Stimulated activated CD4-positive, alpha-beta T cell treated with anti-CD3 and anti-CD28 coated beads, Interleukin-4, amount 100 ng/mL, for 1 hour (primary cell): Measurements from ENCODE around the gene NEAT1.
A peak's percentile ranks its signal among the peaks of the same experiment; 100 is the strongest.
"Not testable (repeated sequence)": the region's sequence is repeated elsewhere in the genome, so short reads cannot be mapped to it uniquely, and the experiment has no call there.

Source experiments
- DNase-seq: peaks from one replicate; pipeline ENCODE4 v3.0.0-alpha.2; 2020

NEAT1 gene

DNA sequence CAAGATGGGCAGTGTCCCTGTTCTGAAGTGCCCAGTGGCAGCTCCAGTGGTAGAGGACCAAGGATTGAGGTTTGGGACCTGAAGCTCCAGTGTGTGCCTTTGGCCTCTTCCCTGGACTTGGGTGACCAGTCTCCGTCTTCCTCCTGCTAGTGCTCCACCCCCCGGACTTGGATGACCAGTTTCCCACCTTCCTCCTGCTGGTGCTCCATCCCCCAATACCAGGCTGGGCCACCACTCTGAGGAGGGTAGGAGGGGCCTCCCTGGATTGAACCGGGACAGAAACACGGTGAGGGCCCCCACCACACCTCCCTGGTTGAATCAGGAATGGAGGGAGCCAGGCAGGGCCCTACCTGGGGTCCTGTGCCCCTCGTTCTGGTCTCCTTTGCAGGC lies 10.9 kb upstream of the NEAT1 start:
- DNase-seq = no peak

DNA sequence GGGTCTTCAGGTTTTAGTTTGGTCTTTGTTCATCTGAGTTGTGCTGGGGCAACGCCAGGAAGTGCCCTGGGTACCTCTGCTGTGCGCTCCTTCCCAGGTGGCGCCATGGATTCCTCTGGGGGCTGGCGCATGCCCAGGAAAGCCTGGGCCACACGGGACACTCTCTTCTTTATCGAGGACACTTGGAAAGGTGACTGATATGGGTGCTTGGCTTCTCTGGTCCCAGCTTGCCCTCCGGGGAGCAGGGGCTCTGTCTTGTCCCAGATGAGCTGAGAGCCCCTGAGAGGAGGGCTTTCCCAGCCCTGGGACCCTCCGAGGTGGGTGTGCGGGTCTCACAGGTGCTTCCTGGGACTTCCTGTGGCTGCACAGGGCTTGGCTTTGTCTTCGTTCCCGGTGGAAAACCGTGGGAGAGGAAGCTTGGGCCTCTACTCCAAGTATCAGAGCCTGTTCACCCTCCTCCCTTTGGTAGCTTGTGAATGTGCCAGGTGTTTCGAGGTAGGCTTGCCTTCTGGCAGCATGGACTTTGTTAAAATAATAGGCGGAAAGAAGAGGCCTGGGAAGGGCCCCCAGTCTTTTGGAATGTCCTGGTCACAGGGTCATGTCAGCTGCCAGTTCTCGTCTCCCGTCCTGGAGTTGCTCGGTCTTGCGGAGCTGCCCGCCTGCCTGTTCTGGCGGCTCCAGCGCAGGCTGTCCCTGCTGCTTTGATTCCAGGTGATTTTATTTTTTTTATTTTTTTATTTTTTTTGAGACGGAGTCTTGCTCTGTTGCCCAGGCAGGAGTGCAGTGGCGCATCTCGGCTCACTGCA lies 10.1 kb upstream of the NEAT1 start:
- DNase-seq = no peak

DNA sequence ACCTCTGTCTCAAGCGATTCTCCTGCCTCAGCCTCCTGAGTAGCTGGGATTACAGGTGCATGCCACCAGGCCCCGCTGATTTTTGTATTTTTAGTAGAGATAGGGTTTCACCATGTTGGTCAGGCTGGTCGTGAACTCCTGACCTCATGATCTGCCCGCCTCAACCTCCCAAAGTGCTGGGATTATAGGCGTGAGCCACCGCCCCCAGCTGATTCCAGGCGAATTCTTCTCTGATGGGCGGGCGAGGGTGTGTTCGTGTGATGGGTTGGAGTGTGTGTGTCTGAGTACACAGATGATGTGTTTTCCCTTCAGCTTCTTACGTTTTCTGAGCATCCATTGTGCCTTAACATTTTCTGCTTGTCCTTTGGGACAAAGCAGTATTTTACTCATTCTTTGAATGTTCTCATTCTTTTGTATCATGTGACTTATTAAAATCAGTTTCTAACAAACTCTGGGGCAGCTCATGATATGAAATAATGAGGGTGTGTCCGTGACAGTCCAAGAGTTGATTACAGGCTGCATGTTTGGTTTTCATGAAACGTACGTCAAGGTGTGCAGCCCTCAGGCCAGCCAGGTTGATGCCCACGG lies 9.4 kb upstream of the NEAT1 start:
- not testable (repeated sequence) for DNase-seq

DNA sequence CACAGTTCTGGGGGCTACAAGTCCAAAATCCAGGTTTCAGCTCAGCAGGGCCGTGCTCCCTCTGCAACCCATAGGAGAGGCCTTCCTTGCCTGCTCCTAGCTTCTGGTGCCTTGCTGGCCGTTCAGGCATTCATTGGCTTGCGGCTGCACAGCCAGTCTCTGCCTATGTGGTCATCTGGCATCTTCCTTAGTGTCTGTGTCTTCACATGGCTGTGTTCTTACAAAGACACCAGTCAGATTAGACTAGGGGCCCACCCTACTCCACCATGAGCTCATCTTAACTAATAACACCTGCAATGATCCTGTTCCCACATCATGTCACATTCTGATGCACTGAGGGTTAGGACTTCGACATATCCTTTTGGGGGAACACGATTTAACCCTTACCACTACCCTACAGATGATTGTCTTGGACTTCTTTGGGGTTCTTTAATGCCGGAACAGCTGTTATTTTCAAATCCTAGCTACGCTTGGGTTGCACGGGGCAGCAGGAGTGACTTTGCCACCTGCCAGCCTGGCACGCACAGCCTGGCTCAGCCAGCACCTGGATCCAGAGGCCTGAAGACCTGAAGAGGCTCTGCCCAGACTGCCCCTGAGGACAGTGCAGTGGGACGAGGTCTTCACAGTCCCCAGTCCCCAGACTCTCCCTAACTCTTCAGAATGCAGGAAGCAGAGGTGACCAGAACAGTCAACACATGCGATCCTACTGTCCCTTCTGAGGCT lies 7.7 kb upstream of the NEAT1 start:
- no peak for DNase-seq

DNA sequence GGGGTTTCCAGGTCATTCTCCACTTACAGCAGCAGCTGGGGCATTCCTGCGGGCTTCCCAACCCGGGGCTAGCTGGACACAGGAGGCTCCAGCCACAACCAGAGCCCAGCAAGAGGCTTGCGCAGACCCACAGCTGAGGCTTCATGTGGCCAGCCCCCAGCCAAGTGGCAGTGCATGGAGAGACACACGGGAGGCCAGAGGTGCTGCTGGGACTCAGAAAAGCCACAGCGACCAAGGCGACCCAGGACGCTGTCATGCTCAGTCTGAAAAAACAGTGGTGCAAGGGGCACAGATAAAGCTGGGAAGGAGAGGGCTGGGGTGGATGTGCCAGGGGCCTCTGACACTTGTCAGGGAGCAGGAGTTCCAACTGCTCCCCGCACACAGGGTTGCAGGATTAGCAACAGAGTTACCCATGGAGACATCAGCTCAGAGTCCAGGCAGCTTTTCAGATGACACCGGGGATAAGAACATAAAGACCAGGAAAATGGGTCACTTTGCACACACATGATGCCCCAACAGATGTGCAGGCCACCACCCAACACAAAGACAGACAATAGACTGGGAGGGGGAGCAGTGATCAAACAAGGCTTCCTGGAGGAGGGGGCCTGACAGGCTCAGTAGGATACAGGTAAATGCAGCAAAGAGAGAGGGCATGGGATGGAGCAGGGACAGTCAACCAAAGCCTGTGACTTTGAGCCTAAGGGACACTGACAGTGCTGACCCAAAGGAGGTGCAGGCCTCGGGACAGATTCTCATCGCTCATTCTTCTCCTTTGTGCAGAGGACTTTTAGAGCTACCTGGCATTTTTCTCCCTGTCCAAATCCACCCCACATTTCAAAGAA lies 6.9 kb upstream of the NEAT1 start:
- no peak for DNase-seq

DNA sequence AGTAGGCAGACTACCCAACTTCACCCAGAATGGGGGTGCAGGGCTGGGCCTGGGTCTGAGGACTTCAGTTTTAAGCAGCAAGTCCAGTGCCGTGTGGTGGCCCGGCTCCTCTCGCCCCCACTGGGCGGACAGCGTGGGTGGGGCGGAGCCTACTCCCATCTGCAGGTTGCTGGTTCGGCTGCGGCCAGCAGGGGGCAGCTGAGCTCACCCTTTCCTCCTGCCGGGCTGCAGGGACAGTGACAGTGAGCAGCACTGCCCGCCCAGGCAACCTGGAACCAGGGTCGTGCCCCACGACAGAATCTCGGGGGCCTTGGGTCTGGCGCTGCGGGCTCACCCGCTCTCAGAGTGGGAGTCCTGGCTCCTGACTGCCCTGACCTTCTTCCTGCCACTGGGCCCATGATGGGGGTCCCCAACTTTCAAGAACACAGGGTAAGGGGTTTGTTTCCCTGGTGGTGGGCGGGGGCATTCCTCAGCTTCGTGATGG lies 6.2 kb upstream of the NEAT1 start:
- peak; percentile 93 for DNase-seq

DNA sequence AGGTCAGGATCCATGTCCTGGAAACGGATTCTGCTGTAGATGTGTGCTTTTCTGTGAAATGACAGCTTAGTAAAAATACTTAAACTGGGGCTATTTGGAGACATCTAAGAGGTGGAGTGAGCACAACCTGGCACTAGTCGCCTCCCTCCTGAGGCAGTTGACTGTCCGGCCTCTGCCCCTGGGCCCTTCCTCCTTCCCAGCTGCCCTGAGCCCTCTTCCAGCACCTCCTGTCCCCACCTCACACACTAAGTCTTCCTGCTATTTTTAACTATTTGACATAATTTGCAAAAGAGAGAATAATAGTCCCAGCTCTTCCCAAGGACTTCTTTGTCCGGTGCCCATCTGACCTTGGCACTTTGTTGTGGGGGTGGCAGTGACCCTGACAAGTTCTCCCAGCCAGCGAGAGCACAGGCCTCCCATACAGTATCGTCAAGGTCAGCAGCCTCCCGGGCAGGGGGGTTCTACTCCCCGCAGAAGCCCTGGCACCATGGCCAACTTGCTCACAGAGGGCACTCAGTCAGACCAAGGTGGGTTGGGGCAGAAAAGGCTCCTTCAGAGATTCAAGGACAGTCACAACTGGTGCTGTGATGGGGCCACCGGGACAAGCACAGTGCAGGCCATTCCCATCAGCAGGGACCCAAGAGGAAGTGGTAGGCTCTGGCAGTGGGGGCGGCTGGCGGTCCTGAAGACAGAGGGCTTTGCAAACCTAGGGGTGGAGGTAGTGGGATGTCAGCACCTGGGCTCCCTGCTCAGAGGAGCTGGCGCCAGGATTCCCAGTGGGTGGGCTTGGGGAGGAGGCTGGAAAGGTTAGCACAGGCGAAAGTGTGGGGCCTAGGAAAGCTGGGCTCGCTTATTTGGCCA lies 5.5 kb upstream of the NEAT1 start:
- DNase-seq = no peak

DNA sequence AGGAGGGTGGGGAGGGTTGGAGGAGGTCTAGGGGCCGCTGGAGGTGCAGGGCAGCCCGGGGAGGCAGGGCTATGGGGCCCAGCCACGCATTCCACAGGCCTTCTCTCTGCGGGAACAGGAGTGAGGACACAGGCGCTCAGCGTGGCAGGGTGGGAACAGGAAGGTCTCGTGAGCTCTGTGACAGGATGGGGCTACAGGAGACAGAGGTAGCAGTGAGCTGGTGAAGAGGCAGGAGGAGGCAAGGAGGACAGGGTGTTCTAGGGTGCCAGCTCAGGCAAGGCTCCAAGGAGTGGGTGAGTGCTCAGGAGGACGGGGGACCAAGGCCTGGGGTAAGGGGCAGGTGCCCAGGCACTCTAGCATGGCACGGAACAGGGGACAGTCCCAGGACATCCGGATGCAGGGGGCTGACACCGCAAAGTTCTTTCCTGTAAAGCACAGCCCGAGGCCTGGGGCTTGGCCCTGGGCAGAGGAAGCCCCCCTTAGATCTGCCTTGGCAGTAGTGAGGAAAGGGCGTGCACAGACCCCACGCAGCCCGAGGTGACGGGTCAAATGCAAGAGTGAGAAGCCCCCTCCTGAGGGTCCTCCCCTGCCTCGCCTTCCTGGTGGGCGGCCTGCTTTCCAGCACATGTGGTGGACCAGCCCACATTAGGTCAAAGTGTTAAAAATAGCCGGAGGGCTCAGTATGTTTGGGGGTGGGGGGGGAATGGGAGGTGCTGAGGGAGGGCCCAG lies 4.7 kb upstream of the NEAT1 start:
- DNase-seq = peak; percentile 36

DNA sequence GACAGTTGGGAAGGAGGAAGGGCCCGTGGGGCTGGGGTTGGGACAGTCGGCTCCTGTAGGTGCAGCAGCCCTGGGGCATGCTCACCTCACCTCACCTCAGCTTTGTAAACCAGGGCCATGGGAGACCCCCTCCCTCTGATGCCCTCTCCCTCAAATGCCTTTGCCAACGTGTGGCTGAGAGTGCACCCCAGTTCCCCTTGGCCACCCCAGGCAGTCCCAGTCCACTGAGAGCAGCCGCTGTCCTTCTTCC lies 4.2 kb upstream of the NEAT1 start:
- DNase-seq = no peak

DNA sequence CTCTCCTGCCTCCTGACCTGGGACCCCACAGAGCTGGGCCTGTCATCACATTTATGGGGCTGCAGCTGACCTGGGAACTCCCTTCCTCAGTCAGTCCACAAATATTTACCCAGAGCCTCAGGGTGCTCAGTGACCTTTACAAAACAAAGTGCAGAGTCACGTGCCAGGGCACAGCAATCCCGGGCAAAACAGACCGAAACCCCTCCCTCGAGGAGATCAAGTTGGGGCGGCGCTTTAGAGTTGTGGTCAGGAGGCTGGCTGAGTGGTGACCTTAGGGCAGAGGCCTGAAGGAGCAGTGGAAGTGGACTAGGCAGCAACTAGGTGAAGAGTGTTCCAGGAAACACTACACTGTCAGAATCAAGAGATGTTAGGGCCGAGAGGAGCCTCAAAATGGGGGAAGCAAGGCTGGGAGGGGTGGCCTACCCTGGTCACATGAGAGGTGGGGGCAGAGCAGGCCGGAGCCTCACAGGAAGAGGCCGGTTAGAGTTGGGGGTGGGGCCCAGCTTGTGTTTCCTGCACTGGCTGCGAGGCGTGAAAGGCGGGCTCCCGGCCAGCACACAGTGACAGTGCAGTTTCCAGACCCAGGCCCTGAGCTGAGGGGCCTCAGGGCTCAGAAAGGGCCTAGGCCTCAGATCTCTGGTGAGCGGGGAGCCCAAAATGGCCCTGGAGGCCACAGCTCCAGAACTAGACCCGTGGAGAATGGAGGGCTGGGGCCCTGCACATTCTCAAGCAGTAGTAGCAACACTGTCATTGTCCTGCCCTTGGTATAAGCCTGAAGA lies 3.7 kb upstream of the NEAT1 start:
- peak; percentile 83 for DNase-seq

DNA sequence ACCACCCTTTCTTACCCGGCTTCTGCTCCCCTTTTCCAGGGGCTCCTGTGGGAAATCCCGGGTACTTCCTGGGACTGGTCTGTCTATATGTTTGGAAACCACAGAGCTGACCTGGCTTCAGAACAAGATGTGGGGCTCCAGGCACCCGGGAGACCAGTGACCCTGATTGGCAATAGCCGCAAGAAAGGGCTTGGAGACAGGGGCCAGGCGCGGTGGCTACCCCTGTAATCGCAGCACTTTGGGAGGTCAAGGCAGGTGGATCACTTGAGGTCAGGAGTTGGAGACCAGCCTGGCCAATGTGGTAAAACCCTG lies 3.2 kb upstream of the NEAT1 start:
- no peak for DNase-seq

DNA sequence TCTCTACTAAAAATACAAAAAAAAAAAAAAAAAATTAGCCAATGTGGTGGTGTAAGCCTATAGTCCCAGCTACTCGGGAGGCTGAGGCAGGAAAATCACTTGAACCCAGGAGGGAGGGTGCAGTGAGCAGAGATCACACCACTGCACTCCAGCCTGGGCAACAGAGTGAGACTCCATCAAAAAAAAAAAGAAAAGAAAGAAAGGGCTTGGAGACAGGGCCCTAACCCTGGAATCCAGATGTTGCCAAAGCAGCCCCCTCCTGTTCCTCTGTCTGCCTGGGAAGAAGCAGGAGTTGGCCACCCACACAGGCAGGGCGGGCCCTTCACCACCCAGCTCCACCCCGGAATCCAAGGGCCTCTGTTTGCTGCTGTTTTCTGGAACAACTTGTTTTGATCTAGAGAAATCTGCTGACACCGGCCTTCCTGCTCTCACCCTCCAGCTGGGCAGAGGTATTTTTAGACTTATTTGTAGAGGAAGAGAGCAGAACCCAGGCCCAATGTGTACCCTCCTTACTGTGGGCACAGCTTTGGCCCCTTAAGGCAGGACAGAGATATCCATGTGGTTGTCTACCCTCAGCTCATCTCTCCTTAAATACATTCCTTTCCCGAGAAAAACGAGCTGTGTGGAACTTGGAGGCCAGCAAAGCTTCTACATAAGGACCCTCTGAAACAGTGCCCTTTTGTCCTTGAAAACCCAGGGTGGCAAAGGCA lies 2.7 kb upstream of the NEAT1 start:
- DNase-seq = peak; percentile 51

DNA sequence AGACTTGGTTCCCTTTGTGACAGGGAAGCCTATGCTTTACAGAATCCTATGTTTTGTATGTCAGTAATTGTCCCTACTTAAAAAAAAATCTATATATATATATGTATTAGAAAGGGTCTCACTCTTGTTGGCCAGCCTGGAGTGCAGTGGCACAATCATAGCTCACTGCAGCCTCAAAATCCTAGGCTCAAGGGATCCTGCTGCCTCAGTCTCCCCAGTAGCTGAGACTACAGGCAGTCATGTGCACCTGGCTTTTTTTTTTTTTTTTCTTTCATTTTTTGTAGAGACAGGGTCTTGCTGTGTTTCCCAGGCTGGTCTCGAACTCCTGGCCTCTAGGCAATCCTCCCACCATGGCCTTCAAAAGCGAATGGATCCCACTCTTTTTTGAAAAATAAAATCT lies 2.1 kb upstream of the NEAT1 start:
- no peak for DNase-seq

DNA sequence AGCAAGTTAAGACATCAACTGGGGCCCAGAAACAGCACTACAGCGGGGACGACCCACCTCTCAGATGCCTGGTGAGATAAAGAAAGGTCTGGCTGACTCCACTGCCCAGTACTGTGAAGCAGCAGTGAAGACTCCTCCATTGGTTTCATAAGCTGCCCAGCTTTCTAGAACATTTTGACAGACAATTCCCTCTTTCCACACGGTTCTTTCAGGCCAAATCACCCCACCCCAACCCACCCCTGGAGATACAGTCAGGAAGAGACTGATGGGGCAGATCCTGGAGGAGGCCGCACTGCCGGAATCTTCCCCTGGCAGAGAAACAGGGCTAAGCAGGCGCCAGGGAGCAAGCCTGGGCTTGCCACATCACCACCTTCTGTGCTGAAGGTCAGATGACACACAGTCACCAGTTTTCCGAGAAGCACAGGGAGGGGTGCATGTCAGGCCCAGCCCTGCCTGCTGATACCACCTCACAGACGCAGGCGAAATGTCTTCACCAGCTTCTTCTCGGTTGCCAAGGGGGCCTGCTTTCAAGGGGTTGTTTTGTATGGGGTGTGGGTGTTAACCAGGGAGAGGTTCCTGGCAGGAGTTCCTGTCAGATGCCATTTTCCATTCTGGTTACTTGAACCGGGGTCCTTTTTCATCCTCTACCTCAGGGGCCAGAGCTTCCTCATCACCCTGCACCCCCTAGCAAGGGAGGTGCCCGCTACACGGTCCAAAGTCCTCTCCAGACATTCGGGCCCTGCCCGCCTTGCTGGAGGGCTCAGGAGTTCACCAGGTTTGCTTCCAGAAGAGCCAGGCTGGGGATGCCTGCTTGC lies 1.4 kb upstream of the NEAT1 start:
- peak; percentile 78 for DNase-seq

DNA sequence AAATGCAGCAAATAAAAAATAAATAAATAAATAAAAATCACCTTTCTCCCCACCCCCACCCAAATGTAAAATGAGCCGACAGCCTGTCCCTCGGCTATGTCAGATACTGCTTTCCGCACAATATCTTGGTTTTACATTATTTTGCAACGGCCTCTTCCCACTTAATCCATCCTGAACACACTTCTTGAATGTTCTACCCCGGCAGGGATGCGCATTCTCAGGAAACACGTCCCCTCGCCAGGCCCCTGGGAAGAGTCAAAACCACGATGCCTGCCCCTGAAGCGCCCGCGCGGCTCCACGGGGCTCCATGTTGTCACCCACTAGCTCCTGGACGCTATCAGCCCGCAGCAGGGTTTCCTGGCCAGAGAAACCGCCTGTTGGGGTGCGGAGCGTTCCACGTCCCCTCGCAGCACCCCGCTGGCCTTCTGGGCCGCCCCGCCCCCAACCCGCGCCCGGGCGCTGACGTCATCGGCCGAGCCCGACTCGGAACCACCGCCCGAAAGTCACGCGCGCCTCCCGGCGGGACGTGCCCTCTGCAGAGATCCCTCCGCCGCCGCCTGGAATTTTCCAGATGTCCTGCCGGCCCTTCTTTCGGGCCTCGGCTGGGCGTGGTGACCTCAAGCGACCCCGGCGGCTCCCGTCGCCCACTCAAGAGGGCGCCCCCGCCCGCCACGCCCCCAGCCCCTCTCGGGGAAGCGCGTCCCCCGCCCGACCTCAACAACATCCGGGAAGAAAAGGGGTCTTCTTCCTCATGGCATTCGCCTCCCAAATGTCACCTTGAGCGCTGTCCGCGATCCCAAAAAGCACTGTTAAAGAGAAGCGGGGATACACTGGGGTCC lies 585 bp upstream of the NEAT1 start:
- DNase-seq = peak; percentile 93

DNA sequence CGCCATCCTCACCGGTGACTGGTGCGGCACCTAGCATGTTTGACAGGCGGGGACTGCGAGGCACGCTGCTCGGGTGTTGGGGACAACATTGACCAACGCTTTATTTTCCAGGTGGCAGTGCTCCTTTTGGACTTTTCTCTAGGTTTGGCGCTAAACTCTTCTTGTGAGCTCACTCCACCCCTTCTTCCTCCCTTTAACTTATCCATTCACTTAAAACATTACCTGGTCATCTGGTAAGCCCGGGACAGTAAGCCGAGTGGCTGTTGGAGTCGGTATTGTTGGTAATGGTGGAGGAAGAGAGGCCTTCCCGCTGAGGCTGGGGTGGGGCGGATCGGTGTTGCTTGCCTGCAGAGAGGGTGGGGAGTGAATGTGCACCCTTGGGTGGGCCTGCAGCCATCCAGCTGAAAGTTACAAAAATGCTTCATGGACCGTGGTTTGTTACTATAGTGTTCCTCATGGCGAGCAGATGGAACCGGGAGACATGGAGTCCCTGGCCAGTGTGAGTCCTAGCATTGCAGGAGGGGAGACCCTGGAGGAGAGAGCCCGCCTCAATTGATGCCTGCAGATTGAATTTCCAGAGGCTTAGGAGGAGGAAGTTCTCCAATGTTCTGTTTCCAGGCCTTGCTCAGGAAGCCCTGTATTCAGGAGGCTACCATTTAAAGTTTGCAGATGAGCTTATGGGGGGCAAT lies 1.1 kb downstream of the NEAT1 start:
- peak; percentile 33 for DNase-seq

DNA sequence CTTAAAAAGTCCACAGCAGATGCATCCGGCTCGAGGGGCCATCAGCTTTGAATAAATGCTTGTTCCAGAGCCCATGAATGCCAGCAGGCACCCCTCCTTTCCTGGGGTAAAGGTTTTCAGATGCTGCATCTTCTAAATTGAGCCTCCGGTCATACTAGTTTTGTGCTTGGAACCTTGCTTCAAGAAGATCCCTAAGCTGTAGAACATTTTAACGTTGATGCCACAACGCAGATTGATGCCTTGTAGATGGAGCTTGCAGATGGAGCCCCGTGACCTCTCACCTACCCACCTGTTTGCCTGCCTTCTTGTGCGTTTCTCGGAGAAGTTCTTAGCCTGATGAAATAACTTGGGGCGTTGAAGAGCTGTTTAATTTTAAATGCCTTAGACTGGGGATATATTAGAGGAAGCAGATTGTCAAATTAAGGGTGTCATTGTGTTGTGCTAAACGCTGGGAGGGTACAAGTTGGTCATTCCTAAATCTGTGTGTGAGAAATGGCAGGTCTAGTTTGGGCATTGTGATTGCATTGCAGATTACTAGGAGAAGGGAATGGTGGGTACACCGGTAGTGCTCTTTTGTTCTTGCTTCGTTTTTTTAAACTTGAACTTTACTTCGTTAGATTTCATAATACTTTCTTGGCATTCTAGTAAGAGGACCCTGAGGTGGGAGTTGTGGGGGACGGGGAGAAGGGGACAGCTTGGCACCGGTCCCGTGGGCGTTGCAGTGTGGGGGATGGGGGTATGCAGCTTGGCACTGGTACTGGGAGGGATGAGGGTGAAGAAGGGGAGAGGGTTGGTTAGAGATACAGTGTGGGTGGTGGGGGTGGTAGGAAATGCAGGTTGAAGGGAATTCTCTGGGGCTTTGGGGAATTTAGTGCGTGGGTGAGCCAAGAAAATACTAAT lies 1.9 kb downstream of the NEAT1 start:
- DNase-seq = peak; percentile 76
